Measurements from ENCODE around the gene PSORS1C2.

Gene PSORS1C2

DNA sequence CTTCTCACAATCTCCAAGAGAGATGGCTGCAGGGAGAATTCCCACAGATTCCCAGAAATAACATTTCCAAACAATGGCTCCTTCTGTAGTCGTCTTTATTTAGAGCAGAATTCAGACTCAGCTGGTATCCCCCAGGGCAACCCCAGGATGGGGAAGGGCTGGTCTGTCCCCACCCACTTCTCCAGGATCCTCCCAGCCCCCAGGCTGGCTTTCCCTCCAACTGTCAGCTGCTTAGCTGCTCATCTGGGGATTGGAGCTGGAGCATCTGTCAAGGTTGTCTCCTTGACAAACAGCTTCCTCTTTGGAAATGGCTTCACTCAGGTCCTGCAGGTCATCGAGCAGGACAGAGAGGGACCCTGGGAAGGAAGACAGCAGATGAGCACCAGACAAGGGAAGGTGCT is 3.5 kb upstream of the PSORS1C2 start:
- H3K4me3 ChIP-seq (ENCODE audit: low read depth, low read length): no peak overlapping the region
- H3K36me3 ChIP-seq: no peaks in the 10 kb centered on the region
- H3K27me3 ChIP-seq: no peaks in the 10 kb centered on the region
- TF ChIP-seq, protein P1, sequence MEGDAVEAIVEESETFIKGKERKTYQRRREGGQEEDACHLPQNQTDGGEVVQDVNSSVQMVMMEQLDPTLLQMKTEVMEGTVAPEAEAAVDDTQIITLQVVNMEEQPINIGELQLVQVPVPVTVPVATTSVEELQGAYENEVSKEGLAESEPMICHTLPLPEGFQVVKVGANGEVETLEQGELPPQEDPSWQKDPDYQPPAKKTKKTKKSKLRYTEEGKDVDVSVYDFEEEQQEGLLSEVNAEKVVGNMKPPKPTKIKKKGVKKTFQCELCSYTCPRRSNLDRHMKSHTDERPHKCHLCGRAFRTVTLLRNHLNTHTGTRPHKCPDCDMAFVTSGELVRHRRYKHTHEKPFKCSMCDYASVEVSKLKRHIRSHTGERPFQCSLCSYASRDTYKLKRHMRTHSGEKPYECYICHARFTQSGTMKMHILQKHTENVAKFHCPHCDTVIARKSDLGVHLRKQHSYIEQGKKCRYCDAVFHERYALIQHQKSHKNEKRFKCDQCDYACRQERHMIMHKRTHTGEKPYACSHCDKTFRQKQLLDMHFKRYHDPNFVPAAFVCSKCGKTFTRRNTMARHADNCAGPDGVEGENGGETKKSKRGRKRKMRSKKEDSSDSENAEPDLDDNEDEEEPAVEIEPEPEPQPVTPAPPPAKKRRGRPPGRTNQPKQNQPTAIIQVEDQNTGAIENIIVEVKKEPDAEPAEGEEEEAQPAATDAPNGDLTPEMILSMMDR (IDR thresholded peaks at IDR 0.05; ENCODE audit: low read depth, low read length): no peak
- no peak for DNase-seq
- H3K9me3 ChIP-seq: no peaks in the 10 kb centered on the region
- no peaks in the 10 kb centered on the region for H3K4me1 ChIP-seq

DNA sequence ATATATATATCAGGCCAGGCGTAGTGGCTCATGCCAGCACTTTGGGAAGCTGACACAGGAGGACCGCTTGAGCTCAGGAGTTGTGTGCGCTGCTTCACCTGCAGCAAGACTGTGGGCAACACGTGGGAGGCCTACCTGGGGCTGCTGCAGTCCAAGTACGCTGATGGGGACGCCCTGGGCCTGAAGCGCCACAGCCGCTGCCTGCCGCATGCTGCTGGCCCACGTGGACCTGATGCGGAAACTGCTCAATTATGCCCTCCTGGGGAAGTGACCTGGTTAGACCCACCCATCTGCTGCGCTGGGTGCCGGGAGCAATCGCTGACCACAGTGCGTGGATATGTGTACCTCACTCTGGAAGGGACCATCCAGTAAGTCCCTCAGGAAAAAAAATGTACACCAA is 1.8 kb upstream of the PSORS1C2 start:
- Histone ChIP-seq H3K4me1 (no peaks in the 10 kb centered on the region), H3K4me3 (ENCODE audit: low read depth, low read length) (no peak overlapping the region), H3K9me3 (no peaks in the 10 kb centered on the region), H3K27me3 (no peaks in the 10 kb centered on the region), H3K36me3 (no peaks in the 10 kb centered on the region)
- TF ChIP-seq, protein P1 (IDR thresholded peaks at IDR 0.05; ENCODE audit: low read depth, low read length): no peak
- DNase-seq: no peak

DNA sequence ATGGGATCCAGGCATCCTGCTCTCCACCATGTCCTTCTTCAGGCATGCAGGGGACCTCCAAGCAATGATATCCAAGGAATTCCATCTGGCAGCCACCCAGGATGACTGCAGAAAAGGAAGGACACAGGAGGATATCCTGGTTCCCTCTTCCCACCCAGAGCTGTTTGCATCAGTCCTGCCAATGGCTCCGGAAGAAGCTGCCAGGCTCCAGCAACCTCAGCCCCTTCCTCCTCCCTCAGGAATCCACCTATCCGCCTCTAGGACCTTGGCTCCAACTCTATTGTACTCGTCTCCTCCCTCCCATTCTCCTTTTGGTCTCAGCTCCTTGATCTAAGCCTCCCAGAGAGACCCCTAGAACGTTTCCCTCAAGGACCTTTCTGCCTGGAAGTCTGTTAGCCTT is 733 bp upstream of the PSORS1C2 start:
- TF ChIP-seq, protein P1 (IDR thresholded peaks at IDR 0.05; ENCODE audit: low read depth, low read length): no peak
- H3K27me3 ChIP-seq: no peaks in the 10 kb centered on the region
- no peaks in the 10 kb centered on the region for H3K36me3 ChIP-seq
- DNase-seq: no peak
- no peaks in the 10 kb centered on the region for H3K9me3 ChIP-seq
- H3K4me3 ChIP-seq (ENCODE audit: low read depth, low read length): no peak overlapping the region
- H3K4me1 ChIP-seq: no peaks in the 10 kb centered on the region

DNA sequence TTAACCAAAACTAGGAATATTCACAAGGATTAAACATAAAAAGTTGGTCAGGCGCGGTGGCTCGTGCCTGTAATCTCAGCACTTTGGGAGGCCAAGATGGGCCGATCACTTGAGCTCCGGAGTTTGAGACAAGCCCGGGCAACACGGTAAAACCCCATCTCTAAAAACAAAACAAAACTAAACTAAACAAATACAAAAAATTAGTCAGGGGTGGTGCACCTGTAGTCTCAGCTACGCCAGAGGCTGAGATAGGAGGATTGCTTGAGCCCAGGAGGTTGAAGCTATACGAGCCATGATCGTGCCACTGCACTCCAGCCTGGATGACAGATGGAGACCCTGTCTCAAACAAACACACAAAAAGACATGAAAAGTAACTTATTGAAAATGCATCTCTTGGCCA is 3.2 kb downstream of the PSORS1C2 start:
- H3K9me3 ChIP-seq: no peaks in the 10 kb centered on the region
- no peak for DNase-seq
- no peaks in the 10 kb centered on the region for H3K36me3 ChIP-seq
- TF ChIP-seq, protein P1 (IDR thresholded peaks at IDR 0.05; ENCODE audit: low read depth, low read length): no peak
- H3K27me3 ChIP-seq: no peaks in the 10 kb centered on the region
- H3K4me1 ChIP-seq: no peaks in the 10 kb centered on the region
- H3K4me3 ChIP-seq (ENCODE audit: low read depth, low read length): no peak overlapping the region

DNA sequence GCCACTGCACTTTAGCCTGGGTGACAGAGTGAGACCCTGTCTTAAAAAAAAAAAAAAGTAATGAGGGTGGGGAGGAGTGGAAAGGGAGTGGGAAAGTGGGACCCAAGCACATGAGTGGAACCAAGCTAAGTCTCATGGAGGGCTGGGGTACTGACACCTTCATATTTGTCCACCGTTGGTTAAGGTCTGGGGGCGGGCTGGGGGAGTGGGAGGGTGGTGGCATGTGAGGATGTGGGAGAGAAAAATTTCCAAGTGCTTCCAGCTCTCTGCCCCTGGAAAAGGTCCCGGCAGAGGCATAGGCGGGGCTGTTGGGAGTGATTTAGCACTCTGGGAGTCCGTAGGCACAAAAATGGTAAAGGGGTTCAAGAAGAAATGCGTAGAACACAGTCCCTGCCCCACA is 6.1 kb downstream of the PSORS1C2 start:
- TF ChIP-seq, protein P1 (IDR thresholded peaks at IDR 0.05; ENCODE audit: low read depth, low read length): no peak
- Histone ChIP-seq H3K27me3 (0 out of 2 replicates have a peak, but pooled peaks cover 2% of the 10 kb centered on the region), H3K4me3 (ENCODE audit: low read depth, low read length) (no peak overlapping the region), H3K9me3 (no peaks in the 10 kb centered on the region), H3K4me1 (no peaks in the 10 kb centered on the region; the same call in 1 of the 2 replicates), H3K36me3 (no peaks in the 10 kb centered on the region)
- DNase-seq: no peak

DNA sequence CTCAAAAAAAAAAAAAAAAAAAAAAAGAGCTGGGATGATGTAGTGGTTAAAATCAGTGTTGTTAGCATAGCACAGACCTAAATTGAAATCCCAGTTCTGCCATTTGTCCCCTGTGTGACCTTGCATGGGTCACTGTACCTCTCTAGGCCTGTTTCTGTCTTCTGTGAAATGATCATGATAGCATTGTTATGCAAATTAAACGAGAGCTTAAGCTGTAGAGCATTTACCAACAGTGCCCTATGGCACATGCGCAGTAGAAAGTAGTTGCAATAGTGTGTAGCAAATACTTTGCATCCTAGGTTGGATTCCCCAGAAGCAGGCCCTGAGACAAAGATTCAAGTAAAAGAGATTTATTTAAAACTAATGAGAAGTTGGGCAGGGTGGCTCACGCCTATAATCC is 7.3 kb downstream of the PSORS1C2 start:
- H3K4me3 ChIP-seq (ENCODE audit: low read depth, low read length): no peak overlapping the region
- H3K9me3 ChIP-seq: no peaks in the 10 kb centered on the region
- no peaks in the 10 kb centered on the region; the same call in 1 of the 2 replicates for H3K4me1 ChIP-seq
- no peaks in the 10 kb centered on the region for H3K36me3 ChIP-seq
- TF ChIP-seq, protein P1 (IDR thresholded peaks at IDR 0.05; ENCODE audit: low read depth, low read length): no peak
- DNase-seq: no peak
- H3K27me3 ChIP-seq: 0 out of 2 replicates have a peak, but pooled peaks cover 5% of the 10 kb centered on the region

Data from BE2C (cell line).